Muscle layer of duodenum (tissue), 2 donors: Measurements from ENCODE around the gene HAUS2.
A peak's percentile ranks its signal among the peaks of the same experiment; 100 is the strongest.

Experiments
- H3K27ac ChIP-seq: one replicate; pipeline ENCODE4 v1.7.0; 2013; ENCODE audit warnings: mild to moderate bottlenecking, low read length
- H3K27me3 ChIP-seq: one replicate; pipeline ENCODE4 v1.7.0; 2013; ENCODE audit warnings: low read depth, mild to moderate bottlenecking, control low read depth, low read length
- H3K36me3 ChIP-seq, 2 donors: one replicate each; pipeline ENCODE4 v1.7.0; 2013; ENCODE audit warnings: low read length in 2 of 2, control low read depth in 1 of 2, mild to moderate bottlenecking in 1 of 2; ENCODE audit not compliant: insufficient read depth in 2 of 2, control insufficient read depth in 1 of 2
- H3K4me1 ChIP-seq, 2 donors: one replicate each; pipeline ENCODE4 v1.7.0; 2013; ENCODE audit warnings: low read length in 2 of 2, mild to moderate bottlenecking in 2 of 2, control low read depth in 1 of 2, moderate library complexity in 1 of 2; ENCODE audit not compliant: insufficient read depth in 2 of 2, control insufficient read depth in 1 of 2
- H3K4me3 ChIP-seq, 2 donors: one replicate each; pipeline ENCODE4 v1.7.0; 2013; ENCODE audit warnings: low read length in 2 of 2, low read depth in 1 of 2, mild to moderate bottlenecking in 1 of 2
- H3K9me3 ChIP-seq, 2 donors: one replicate each; pipeline ENCODE4 v1.7.0; 2013; ENCODE audit warnings: low read length in 2 of 2, control low read depth in 1 of 2, mild to moderate bottlenecking in 1 of 2; ENCODE audit not compliant: control insufficient read depth in 1 of 2
- donor health status: healthy.

The HAUS2 gene

GRCh38 chr15:42576776-42577175 lies 28.1 kb downstream of the HAUS2 start:
- H3K4me1 ChIP-seq = peaks cover 2 to 22% of the 10 kb centered on the region in 2 donors

GRCh38 chr15:42577514-42578031 lies 28.9 kb downstream of the HAUS2 start:
- Histone ChIP-seq H3K4me1 (peaks cover 8 to 30% of the 10 kb centered on the region in 2 donors), H3K4me3 (peak overlapping the region; percentile 17 to 23), H3K27ac (no peak overlapping the region), H3K27me3 (no peaks in the 10 kb centered on the region), H3K9me3 (no peaks in the 10 kb centered on the region), H3K36me3 (no peaks in the 10 kb centered on the region)

More at GRCh38 chr15:42576776-42577175, 28.1 kb downstream of the HAUS2 start:
- no peaks in the 10 kb centered on the region for H3K27me3 ChIP-seq
- peak overlapping the region; percentile 78 to 90 for H3K4me3 ChIP-seq
- no peaks in the 10 kb centered on the region for H3K9me3 ChIP-seq
- no peak overlapping the region for H3K27ac ChIP-seq
- H3K36me3 ChIP-seq = no peaks in the 10 kb centered on the region

GRCh38 chr15:42578984-42579537 lies 30.4 kb downstream of the HAUS2 start:
- Histone ChIP-seq H3K4me3 (no peak overlapping the region), H3K9me3 (no peaks in the 10 kb centered on the region), H3K27ac (no peak overlapping the region), H3K36me3 (no peaks in the 10 kb centered on the region), H3K4me1 (peaks cover 8 to 40% of the 10 kb centered on the region in 2 donors), H3K27me3 (no peaks in the 10 kb centered on the region)

GRCh38 chr15:42581272-42581730 lies 32.7 kb downstream of the HAUS2 start:
- H3K27me3 ChIP-seq = no peaks in the 10 kb centered on the region
- H3K27ac ChIP-seq = no peak overlapping the region
- H3K4me1 ChIP-seq = peaks cover 8 to 42% of the 10 kb centered on the region in 2 donors
- no peaks in the 10 kb centered on the region for H3K9me3 ChIP-seq
- H3K36me3 ChIP-seq = no peaks in the 10 kb centered on the region
- H3K4me3 ChIP-seq = peak overlapping the region; percentile 40 to 60

- Histone ChIP-seq H3K4me1 (peaks cover 8 to 33% of the 10 kb centered on the region in 2 donors), H3K36me3 (no peaks in the 10 kb centered on the region), H3K4me3 (peak overlapping the region; percentile 11 to 61), H3K9me3 (no peaks in the 10 kb centered on the region), H3K27ac (peak overlapping the region; percentile 48), H3K27me3 (no peaks in the 10 kb centered on the region)
Measured at GRCh38 chr15:42582569-42583375, 34.1 kb downstream of the HAUS2 start.

GRCh38 chr15:42584031-42584765 lies 35.6 kb downstream of the HAUS2 start:
- H3K9me3 ChIP-seq = no peaks in the 10 kb centered on the region
- H3K36me3 ChIP-seq = no peaks in the 10 kb centered on the region
- peak overlapping the region; percentile 11 to 61 for H3K4me3 ChIP-seq
- H3K4me1 ChIP-seq = peaks cover 8 to 27% of the 10 kb centered on the region in 2 donors
- peak overlapping the region; percentile 48 for H3K27ac ChIP-seq
- no peaks in the 10 kb centered on the region for H3K27me3 ChIP-seq

- peaks cover 8 to 25% of the 10 kb centered on the region in 2 donors for H3K4me1 ChIP-seq
- H3K9me3 ChIP-seq = no peaks in the 10 kb centered on the region
- no peaks in the 10 kb centered on the region for H3K36me3 ChIP-seq
- H3K4me3 ChIP-seq = no peak overlapping the region
- no peaks in the 10 kb centered on the region for H3K27me3 ChIP-seq
- no peak overlapping the region for H3K27ac ChIP-seq
Measured at GRCh38 chr15:42590619-42591237, 42.1 kb downstream of the HAUS2 start.

GRCh38 chr15:42591238-42591934 lies 42.7 kb downstream of the HAUS2 start:
- Histone ChIP-seq H3K36me3 (no peaks in the 10 kb centered on the region), H3K27ac (peak overlapping the region; percentile 10), H3K9me3 (no peaks in the 10 kb centered on the region), H3K27me3 (no peaks in the 10 kb centered on the region), H3K4me3 (no peak overlapping the region), H3K4me1 (peaks cover 8 to 32% of the 10 kb centered on the region in 2 donors)

GRCh38 chr15:42592716-42593115 lies 44.1 kb downstream of the HAUS2 start:
- Histone ChIP-seq H3K36me3 (no peaks in the 10 kb centered on the region), H3K4me1 (peaks cover 8 to 44% of the 10 kb centered on the region in 2 donors), H3K27ac (peak overlapping the region; percentile 64), H3K9me3 (no peaks in the 10 kb centered on the region), H3K4me3 (no peak overlapping the region), H3K27me3 (no peaks in the 10 kb centered on the region)

GRCh38 chr15:42593143-42593542 lies 44.5 kb downstream of the HAUS2 start:
- Histone ChIP-seq H3K27ac (peak overlapping the region; percentile 64), H3K4me3 (no peak overlapping the region), H3K27me3 (no peaks in the 10 kb centered on the region), H3K36me3 (no peaks in the 10 kb centered on the region), H3K9me3 (no peaks in the 10 kb centered on the region), H3K4me1 (peaks cover 8 to 44% of the 10 kb centered on the region in 2 donors)
